ENCODE measurements around the gene LSM2.
"Not testable (repeated sequence)": the region's sequence is repeated elsewhere in the genome, so short reads cannot be mapped to it uniquely, and the experiment has no call there.

GRCh38 chr6:31808599-31808998 is 1.8 kb upstream of the LSM2 start:
- TF ChIP-seq POLR2AphosphoS5, CTCF, POLR2A (IDR thresholded peaks at IDR 0.05): not testable (repeated sequence)
